WTC11 (cell line): Measurements from ENCODE around the gene GLS.

Source experiments
- CREB1 ChIP-seq: sonication (generic); formaldehyde crosslinking; IDR thresholded peaks from 2 replicates; pipeline ENCODE4 v1.8.0; 2023; ENCODE audit warnings: mild to moderate bottlenecking, missing genetic modification reagents
- NFE2L1 ChIP-seq: sonication (generic); formaldehyde crosslinking; IDR thresholded peaks from 2 replicates; pipeline ENCODE4 v1.8.1; 2023; ENCODE audit warnings: missing genetic modification reagents
- TEAD4 ChIP-seq: sonication (generic); formaldehyde crosslinking; IDR thresholded peaks from 2 replicates; pipeline ENCODE4 v1.8.0; 2022; ENCODE audit warnings: mild to moderate bottlenecking, missing genetic modification reagents
- TF ChIP-seq, protein P1 (sequence below): fragments of 200-600 bp; IDR thresholded peaks from 2 replicates; pipeline ENCODE4 v1.8.0; 2022; ENCODE audit warnings: antibody characterized with exemption
- TF ChIP-seq, protein P2 (sequence below): sonication (generic); formaldehyde crosslinking; IDR thresholded peaks from 2 replicates; pipeline ENCODE4 v1.8.1; 2023; ENCODE audit warnings: mild to moderate bottlenecking, missing genetic modification reagents, moderate library complexity
- TF ChIP-seq, protein P3 (sequence below): sonication (generic); formaldehyde crosslinking; IDR thresholded peaks from 2 replicates; pipeline ENCODE4 v1.8.1; 2022; ENCODE audit warnings: mild to moderate bottlenecking, moderate library complexity, missing genetic modification reagents
- TF ChIP-seq, protein P4 (sequence below): sonication (generic); formaldehyde crosslinking; IDR thresholded peaks from 2 replicates; pipeline ENCODE4 v1.8.1; 2022; ENCODE audit warnings: low read depth, missing genetic modification reagents, borderline replicate concordance

DNA sequence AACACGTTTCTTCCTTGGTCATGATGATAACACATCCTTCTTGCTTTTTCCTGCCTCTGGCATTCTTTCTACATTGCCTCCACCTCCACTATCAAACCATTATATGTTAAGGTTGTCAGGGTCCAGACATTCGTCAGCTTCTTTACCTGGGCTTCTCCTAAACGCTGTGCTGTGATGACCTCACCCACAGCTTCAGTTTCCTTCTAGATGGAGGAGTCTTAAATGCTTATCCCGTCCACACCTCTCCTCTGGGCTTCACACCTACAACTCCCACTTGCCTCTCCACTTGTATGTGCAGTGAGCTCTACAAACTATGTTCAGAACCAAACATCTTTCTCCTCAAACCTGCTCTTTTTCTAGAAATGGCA is 134.0 kb downstream of the GLS start:
- TF ChIP-seq, protein P1, sequence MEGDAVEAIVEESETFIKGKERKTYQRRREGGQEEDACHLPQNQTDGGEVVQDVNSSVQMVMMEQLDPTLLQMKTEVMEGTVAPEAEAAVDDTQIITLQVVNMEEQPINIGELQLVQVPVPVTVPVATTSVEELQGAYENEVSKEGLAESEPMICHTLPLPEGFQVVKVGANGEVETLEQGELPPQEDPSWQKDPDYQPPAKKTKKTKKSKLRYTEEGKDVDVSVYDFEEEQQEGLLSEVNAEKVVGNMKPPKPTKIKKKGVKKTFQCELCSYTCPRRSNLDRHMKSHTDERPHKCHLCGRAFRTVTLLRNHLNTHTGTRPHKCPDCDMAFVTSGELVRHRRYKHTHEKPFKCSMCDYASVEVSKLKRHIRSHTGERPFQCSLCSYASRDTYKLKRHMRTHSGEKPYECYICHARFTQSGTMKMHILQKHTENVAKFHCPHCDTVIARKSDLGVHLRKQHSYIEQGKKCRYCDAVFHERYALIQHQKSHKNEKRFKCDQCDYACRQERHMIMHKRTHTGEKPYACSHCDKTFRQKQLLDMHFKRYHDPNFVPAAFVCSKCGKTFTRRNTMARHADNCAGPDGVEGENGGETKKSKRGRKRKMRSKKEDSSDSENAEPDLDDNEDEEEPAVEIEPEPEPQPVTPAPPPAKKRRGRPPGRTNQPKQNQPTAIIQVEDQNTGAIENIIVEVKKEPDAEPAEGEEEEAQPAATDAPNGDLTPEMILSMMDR, result no peak
- TF ChIP-seq, protein P2, sequence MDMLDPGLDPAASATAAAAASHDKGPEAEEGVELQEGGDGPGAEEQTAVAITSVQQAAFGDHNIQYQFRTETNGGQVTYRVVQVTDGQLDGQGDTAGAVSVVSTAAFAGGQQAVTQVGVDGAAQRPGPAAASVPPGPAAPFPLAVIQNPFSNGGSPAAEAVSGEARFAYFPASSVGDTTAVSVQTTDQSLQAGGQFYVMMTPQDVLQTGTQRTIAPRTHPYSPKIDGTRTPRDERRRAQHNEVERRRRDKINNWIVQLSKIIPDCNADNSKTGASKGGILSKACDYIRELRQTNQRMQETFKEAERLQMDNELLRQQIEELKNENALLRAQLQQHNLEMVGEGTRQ (CRISPR knock-in tag), result no peak
- TF ChIP-seq, protein P3, sequence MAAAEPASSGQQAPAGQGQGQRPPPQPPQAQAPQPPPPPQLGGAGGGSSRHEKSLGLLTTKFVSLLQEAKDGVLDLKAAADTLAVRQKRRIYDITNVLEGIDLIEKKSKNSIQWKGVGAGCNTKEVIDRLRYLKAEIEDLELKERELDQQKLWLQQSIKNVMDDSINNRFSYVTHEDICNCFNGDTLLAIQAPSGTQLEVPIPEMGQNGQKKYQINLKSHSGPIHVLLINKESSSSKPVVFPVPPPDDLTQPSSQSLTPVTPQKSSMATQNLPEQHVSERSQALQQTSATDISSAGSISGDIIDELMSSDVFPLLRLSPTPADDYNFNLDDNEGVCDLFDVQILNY (CRISPR knock-in tag), result no peak
- no peak for TF ChIP-seq NFE2L1 (CRISPR knock-in tag)
- TF ChIP-seq, protein P4, sequence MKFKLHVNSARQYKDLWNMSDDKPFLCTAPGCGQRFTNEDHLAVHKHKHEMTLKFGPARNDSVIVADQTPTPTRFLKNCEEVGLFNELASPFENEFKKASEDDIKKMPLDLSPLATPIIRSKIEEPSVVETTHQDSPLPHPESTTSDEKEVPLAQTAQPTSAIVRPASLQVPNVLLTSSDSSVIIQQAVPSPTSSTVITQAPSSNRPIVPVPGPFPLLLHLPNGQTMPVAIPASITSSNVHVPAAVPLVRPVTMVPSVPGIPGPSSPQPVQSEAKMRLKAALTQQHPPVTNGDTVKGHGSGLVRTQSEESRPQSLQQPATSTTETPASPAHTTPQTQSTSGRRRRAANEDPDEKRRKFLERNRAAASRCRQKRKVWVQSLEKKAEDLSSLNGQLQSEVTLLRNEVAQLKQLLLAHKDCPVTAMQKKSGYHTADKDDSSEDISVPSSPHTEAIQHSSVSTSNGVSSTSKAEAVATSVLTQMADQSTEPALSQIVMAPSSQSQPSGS (CRISPR knock-in tag), result no peak
- no peak for TF ChIP-seq TEAD4 (CRISPR knock-in tag)
- TF ChIP-seq CREB1 (CRISPR knock-in tag), result no peak
